ENCODE measurements around the gene SLC39A11.

SLC39A11 gene

GRCh38 chr17:72971226-72971880, 121.1 kb downstream of the SLC39A11 start:
- no peak for DNase-seq

GRCh38 chr17:72970797-72971196, 121.7 kb downstream of the SLC39A11 start:
- no peak for DNase-seq

GRCh38 chr17:72970246-72970645, 122.2 kb downstream of the SLC39A11 start:
- DNase-seq: no peak

GRCh38 chr17:72969293-72969906, 123.1 kb downstream of the SLC39A11 start:
- no peak for DNase-seq

GRCh38 chr17:72968798-72969197, 123.7 kb downstream of the SLC39A11 start:
- no peak for DNase-seq

GRCh38 chr17:72967977-72968585, 124.4 kb downstream of the SLC39A11 start:
- DNase-seq: no peak

- DNase-seq: no peak
Observed at GRCh38 chr17:72967277-72967970, 125.1 kb downstream of the SLC39A11 start.

GRCh38 chr17:72962106-72962505, 130.4 kb downstream of the SLC39A11 start:
- DNase-seq: no peak

- DNase-seq: no peak
Observed at GRCh38 chr17:72955391-72956140, 136.9 kb downstream of the SLC39A11 start.

- no peak for DNase-seq
Observed at GRCh38 chr17:72954579-72954978, 137.9 kb downstream of the SLC39A11 start.

GRCh38 chr17:72953621-72954020, 138.9 kb downstream of the SLC39A11 start:
- no peak for DNase-seq

GRCh38 chr17:72952641-72953315, 139.7 kb downstream of the SLC39A11 start:
- DNase-seq: no peak

GRCh38 chr17:72952220-72952619, 140.3 kb downstream of the SLC39A11 start:
- no peak for DNase-seq

- no peak for DNase-seq
Observed at GRCh38 chr17:72950242-72950931, 142.1 kb downstream of the SLC39A11 start.

GRCh38 chr17:72948115-72948514, 144.4 kb downstream of the SLC39A11 start:
- no peak for DNase-seq

GRCh38 chr17:72947475-72947874, 145.0 kb downstream of the SLC39A11 start:
- DNase-seq: no peak

- DNase-seq: no peak
Observed at GRCh38 chr17:72946696-72947095, 145.8 kb downstream of the SLC39A11 start.

GRCh38 chr17:72946156-72946555, 146.3 kb downstream of the SLC39A11 start:
- DNase-seq: no peak

GRCh38 chr17:72945473-72945872, 147.0 kb downstream of the SLC39A11 start:
- DNase-seq: no peak

GRCh38 chr17:72943826-72944689, 148.4 kb downstream of the SLC39A11 start:
- DNase-seq: no peak

- DNase-seq: no peak
Observed at GRCh38 chr17:72942579-72942978, 149.9 kb downstream of the SLC39A11 start.
